ENCODE data around the gene ZNF814. TPM values are rescaled to one million over a fixed set of nuclear protein-coding genes. Genes with fewer than 3 reads are reported as not detected.
"Not testable (repeated sequence)": the region's sequence is repeated elsewhere in the genome, so short reads cannot be mapped to it uniquely, and the experiment has no call there.

Gene ZNF814
- total RNA-seq, 1 donor from 2014 or later: 6.8 TPM

DNA sequence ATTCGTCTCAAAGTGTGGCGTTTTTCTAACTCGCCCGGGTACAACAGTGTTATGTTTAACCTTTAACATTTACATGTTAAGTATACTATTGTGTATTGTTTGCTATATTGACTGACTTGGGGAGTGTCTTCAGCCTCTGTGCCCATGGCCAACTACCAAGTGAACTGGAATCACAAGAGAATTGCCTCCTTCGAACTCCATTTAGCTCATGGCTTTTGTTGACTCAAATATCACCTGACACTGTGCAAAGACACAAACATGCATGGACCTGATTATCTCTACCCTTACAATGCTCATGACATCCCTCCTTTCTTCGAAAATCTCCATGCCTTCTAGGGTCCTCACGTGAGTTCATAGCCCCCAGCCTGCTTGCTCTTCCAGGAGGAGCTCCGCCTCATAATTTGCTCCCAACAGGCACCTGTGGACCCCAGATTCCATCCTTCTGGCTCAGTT is 704 bp downstream of the ZNF814 start:
- Histone ChIP-seq H3K36me3 (ENCODE audit: control insufficient read depth, insufficient read depth, low read length) (peaks cover 2% of the 10 kb centered on the region), H3K4me3 (ENCODE audit: low read depth, low read length) (peak overlapping the region; percentile 83), H3K27me3 (ENCODE audit: control insufficient read depth, insufficient read depth, low read length) (no peaks in the 10 kb centered on the region)
- peak; percentile 54 for DNase-seq (ENCODE audit: low read depth)
- no peak for FAIRE-seq
- TF ChIP-seq, protein P1, sequence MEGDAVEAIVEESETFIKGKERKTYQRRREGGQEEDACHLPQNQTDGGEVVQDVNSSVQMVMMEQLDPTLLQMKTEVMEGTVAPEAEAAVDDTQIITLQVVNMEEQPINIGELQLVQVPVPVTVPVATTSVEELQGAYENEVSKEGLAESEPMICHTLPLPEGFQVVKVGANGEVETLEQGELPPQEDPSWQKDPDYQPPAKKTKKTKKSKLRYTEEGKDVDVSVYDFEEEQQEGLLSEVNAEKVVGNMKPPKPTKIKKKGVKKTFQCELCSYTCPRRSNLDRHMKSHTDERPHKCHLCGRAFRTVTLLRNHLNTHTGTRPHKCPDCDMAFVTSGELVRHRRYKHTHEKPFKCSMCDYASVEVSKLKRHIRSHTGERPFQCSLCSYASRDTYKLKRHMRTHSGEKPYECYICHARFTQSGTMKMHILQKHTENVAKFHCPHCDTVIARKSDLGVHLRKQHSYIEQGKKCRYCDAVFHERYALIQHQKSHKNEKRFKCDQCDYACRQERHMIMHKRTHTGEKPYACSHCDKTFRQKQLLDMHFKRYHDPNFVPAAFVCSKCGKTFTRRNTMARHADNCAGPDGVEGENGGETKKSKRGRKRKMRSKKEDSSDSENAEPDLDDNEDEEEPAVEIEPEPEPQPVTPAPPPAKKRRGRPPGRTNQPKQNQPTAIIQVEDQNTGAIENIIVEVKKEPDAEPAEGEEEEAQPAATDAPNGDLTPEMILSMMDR (IDR thresholded peaks at IDR 0.05; ENCODE audit: insufficient read depth, low read length, severe bottlenecking): no peak

DNA sequence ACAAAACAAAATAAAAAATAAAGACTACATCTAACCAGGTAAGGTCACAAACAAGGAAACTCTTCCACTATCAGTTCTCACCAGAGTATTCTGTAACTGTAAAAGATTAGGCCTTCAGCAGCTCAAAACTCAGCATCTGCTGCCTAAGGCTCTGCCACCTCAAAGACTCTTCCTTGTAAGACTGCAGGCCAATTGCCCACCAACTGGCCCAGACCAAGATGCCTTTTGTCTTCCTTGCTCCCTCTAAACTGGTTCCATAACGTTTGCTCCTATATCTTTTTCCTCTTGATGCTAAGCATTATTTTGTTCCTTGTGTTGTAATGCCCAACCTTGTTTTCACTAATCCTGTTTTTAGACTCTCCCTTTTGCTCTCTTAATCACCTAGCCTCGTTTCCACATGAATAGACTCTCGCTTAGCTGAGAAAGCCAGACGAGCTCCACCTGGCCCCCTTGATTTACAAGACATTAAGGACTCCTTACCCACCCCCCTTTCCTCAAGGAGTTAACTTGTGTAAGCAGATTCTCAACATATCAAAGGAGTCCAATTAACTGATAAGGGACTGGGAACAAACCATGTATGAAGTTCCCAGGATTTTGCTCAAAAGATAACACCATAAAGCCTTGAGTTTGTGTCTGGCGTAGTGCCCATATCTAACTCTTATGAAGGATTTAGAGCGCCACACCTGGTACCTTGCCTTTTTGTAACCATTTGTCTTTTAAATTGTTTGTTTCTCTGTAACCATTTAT is 1.5 kb downstream of the ZNF814 start:
- DNase-seq (ENCODE audit: low read depth) (peak; percentile 18), FAIRE-seq (no peak)
- Histone ChIP-seq H3K36me3 (ENCODE audit: control insufficient read depth, insufficient read depth, low read length) (peaks cover 2% of the 10 kb centered on the region), H3K27me3 (ENCODE audit: control insufficient read depth, insufficient read depth, low read length) (no peaks in the 10 kb centered on the region), H3K4me3 (ENCODE audit: low read depth, low read length) (peak overlapping the region; percentile 83)
- TF ChIP-seq, protein P1 (IDR thresholded peaks at IDR 0.05; ENCODE audit: insufficient read depth, low read length, severe bottlenecking): no peak

DNA sequence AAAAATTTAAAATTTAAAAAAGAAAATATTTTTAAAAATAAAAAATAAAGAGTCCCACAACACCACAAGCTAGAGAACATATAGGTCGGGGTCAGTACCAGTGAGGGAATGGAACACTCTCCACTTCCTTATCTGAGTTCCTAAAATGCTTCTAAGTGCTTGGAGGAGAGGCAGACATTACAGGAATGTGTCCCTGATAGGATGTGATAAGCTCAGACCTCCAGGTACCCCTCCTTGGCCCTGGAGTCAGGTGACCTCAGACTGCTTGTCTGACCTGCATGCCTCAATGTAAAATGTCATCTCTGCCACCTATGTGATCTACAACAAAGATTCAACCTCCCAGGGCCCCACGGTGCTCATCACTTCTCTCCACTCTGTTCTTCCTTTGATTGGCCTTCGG is 2.8 kb downstream of the ZNF814 start:
- FAIRE-seq (no peak), DNase-seq (ENCODE audit: low read depth) (no peak)
- TF ChIP-seq, protein P1 (IDR thresholded peaks at IDR 0.05; ENCODE audit: insufficient read depth, low read length, severe bottlenecking): no peak
- Histone ChIP-seq H3K27me3 (ENCODE audit: control insufficient read depth, insufficient read depth, low read length) (no peaks in the 10 kb centered on the region), H3K4me3 (ENCODE audit: low read depth, low read length) (no peak overlapping the region), H3K36me3 (ENCODE audit: control insufficient read depth, insufficient read depth, low read length) (peaks cover 2% of the 10 kb centered on the region)

DNA sequence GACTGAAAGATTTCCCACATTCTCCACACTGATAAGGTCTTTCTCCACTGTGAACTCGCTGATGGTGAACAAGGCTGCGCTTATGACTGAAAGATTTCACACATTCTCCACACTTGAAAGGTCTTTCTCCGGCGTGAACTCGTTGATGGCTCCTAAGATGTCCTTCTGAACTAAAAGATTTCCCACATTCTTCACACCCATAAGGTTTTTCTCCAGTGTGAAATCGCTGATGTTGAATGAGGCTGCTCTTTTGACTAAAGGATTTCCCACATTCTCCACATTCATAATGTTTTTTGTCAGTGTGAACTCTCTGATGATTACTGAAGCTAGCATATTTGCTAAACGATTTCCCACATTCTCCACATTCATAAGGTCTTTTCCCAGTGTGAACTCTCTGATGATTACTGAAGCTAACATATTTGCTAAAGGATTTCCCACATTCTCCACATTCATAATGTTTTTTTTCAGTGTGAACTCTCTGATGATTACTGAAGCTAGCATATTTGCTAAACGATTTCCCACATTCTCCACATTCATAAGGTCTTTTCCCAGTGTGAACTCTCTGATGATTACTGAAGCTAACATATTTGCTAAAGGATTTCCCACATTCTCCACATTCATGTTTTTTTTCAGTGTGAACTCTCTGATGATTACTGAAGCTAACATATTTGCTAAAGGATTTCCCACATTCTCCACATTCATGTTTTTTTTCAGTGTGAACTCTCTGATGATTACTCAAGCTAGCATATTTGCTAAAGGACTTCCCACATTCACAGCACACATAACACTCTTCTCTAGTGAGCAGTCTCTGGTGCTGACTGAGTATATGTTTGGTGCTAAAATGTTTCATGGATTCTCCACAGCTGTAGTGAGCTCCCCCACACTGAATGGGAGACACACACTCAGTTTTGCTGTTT is 14.7 kb downstream of the ZNF814 start:
- H3K4me3 ChIP-seq (ENCODE audit: low read depth, low read length); DNase-seq (ENCODE audit: low read depth); H3K27me3 ChIP-seq (ENCODE audit: control insufficient read depth, insufficient read depth, low read length); H3K36me3 ChIP-seq (ENCODE audit: control insufficient read depth, insufficient read depth, low read length); FAIRE-seq: not testable (repeated sequence)

GRCh38 chr19:57872450-57872849 is 16.4 kb downstream of the ZNF814 start:
- no peak for FAIRE-seq
- no peaks in the 10 kb centered on the region for H3K27me3 ChIP-seq (ENCODE audit: control insufficient read depth, insufficient read depth, low read length)
- H3K36me3 ChIP-seq (ENCODE audit: control insufficient read depth, insufficient read depth, low read length): peaks cover 4% of the 10 kb centered on the region

More at GRCh38 chr19:57872450-57872849, 16.4 kb downstream of the ZNF814 start:
- DNase-seq (ENCODE audit: low read depth): no peak
- H3K4me3 ChIP-seq (ENCODE audit: low read depth, low read length): no peak overlapping the region
- TF ChIP-seq, protein P1 (IDR thresholded peaks at IDR 0.05; ENCODE audit: insufficient read depth, low read length, severe bottlenecking): no peak

Measured in bronchial epithelial cell (primary cell).